ENCODE measurements around the gene HRCT1. TPM values are rescaled to one million over a fixed set of nuclear protein-coding genes. Genes with fewer than 3 reads are reported as not detected.
"Not testable (repeated sequence)": the region's sequence is repeated elsewhere in the genome, so short reads cannot be mapped to it uniquely, and the experiment has no call there.

HRCT1 gene
- polyA plus RNA-seq, 3 donors from 2014 or later, result not detected

- no peaks in the 10 kb centered on the region for H3K36me3 Mint-ChIP-seq
- peaks cover 0 to 1% (median 0%) of the 10 kb centered on the region in 6 donors for H3K9me3 Mint-ChIP-seq
- no peak within 1 kb of the TSS for H3K4me3 Mint-ChIP-seq
- no peak for DNase-seq
- H3K27ac Mint-ChIP-seq, result no peak within 1 kb of the TSS
- H3K4me1 Mint-ChIP-seq, result no peaks in the 10 kb centered on the region
- H3K27me3 Mint-ChIP-seq (ENCODE audit: low read depth in 3 of 3), result peaks cover 2 to 4% (median 2%) of the 10 kb centered on the region in 3 donors
These were observed 35.6 kb upstream of the HRCT1 start, which contains the start of gene OR13J1 for GRCh38 chr9:35870351-35870923. TSS of gene OR13J1 (minus strand) at chr9:35870401. CDS start at chr9:35870401, 0 bp downstream.

- Mint-ChIP-seq H3K27me3 (ENCODE audit: low read depth in 3 of 3) (peaks cover 2 to 4% (median 2%) of the 10 kb centered on the region in 3 donors), H3K36me3 (no peaks in the 10 kb centered on the region), H3K4me3 (no peak overlapping the region), H3K9me3 (peaks cover 0 to 1% (median 0%) of the 10 kb centered on the region in 6 donors), H3K27ac (no peak overlapping the region), H3K4me1 (no peaks in the 10 kb centered on the region)
- no peak for DNase-seq
These were observed 34.5 kb upstream of the HRCT1 start for GRCh38 chr9:35871545-35871944.

DNA sequence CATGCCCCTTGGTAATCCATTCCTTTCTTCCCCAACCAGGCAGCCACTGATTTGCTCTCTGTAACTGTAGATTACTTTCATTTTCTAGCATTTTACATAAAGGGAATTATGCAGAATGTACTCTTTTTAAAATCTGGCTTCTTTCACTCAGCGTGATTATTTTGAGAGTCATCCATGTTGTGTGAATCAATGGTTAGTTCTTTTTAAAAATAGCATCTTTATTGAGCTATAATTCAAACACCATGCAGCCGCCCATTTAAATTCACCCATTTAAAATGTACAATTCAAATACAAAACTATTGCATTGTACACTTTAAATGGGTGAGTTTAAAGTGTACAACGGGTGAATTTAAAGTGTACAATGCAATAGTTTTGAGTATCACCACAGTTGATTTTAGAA is 33.5 kb upstream of the HRCT1 start:
- H3K27me3 Mint-ChIP-seq (ENCODE audit: low read depth in 3 of 3), result peaks cover 2 to 10% (median 6%) of the 10 kb centered on the region in 3 donors
- DNase-seq, result no peak
- peaks cover 0 to 4% (median 2%) of the 10 kb centered on the region in 6 donors for H3K9me3 Mint-ChIP-seq
- H3K36me3 Mint-ChIP-seq, result no peaks in the 10 kb centered on the region
- no peaks in the 10 kb centered on the region for H3K4me1 Mint-ChIP-seq
- H3K27ac Mint-ChIP-seq, result no peak overlapping the region
- no peak overlapping the region for H3K4me3 Mint-ChIP-seq

GRCh38 chr9:35882263-35882848 is 23.6 kb upstream of the HRCT1 start:
- Mint-ChIP-seq H3K27me3 (ENCODE audit: low read depth in 3 of 3) (peaks cover 6 to 9% (median 8%) of the 10 kb centered on the region in 3 donors), H3K4me3 (no peak overlapping the region), H3K9me3 (peaks cover 0 to 6% (median 5%) of the 10 kb centered on the region in 6 donors), H3K27ac (no peak overlapping the region), H3K36me3 (peaks cover 0 to 4% (median 0%) of the 10 kb centered on the region in 3 donors), H3K4me1 (no peaks in the 10 kb centered on the region)
- peak; percentile 67 to 73 (median 68) for DNase-seq

DNA sequence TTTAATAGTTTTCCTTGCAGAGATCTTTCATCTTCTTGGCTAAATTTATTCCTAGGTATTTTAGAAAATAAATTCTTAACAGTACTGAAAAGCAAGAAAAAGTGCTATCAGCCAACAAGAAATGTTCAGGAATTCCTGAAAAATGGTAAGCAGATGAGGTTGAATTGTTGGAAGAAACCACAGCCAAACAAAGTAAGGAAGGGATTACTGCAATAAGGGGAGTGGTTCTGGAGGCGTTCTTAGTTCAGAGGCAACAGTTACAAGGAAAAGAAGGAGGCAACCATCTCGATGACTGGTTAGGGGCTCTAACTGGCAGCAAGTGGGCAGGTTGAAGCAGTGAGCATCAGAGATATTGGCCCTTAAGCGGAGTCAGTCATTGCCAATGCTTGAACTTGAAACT is 23.0 kb upstream of the HRCT1 start:
- no peak overlapping the region for H3K27ac Mint-ChIP-seq
- peaks cover 0 to 4% (median 0%) of the 10 kb centered on the region in 3 donors for H3K36me3 Mint-ChIP-seq
- DNase-seq, result no peak
- H3K9me3 Mint-ChIP-seq, result peaks cover 0 to under 1% (median 0%) of the 10 kb centered on the region in 6 donors
- H3K4me3 Mint-ChIP-seq, result no peak overlapping the region
- no peaks in the 10 kb centered on the region for H3K4me1 Mint-ChIP-seq
- H3K27me3 Mint-ChIP-seq (ENCODE audit: low read depth in 3 of 3), result peaks cover 2 to 10% (median 7%) of the 10 kb centered on the region in 3 donors

DNA sequence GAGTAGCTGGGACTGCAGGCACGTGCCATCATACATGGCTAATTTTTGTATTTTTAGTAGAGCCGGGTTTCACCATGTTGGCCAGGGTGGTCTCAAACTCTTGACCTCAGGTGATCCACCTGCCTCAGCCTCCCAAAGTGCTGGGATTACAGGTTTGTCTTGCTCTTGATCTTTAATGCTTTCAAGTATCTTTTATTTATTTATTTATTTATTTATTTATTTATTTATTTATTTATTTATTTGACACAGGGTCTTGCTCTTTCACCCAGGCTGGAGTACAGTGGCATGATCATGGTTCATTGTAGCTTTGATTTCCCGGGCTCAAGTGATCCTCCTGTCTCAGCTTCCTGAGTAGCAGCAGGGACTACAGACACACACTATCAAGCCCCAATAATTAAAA is 21.1 kb upstream of the HRCT1 start:
- H3K27ac Mint-ChIP-seq, H3K4me1 Mint-ChIP-seq: not testable (repeated sequence)

DNA sequence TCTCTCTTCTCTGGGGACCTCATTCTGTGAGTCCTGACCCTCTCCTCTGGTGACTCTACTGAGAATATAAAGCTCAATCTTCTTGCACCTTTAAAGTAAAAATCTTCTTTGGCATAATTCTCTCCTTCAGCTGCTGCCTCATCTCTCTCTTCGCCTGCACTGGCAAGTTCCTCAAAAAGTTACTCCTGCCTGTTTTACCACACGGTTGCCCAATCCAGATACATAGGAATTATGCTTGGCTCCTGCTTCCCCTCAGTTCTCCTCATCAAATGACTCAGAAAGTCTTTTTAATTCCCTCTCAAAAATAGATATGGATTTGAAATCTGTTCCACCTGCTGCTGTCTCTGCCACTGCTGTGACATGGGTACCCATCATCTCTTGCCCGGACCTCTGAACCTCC is 14.4 kb upstream of the HRCT1 start:
- peaks cover 0 to 1% (median 0%) of the 10 kb centered on the region in 6 donors for H3K9me3 Mint-ChIP-seq
- peaks cover 0 to 12% (median 4%) of the 10 kb centered on the region in 3 donors for H3K27me3 Mint-ChIP-seq (ENCODE audit: low read depth in 3 of 3)
- H3K36me3 Mint-ChIP-seq, result peaks cover 0 to 4% (median 0%) of the 10 kb centered on the region in 3 donors

More for the DNA sequence above, 21.1 kb upstream of the HRCT1 start:
- not testable (repeated sequence) for H3K36me3 Mint-ChIP-seq; DNase-seq; H3K4me3 Mint-ChIP-seq; H3K9me3 Mint-ChIP-seq; H3K27me3 Mint-ChIP-seq (ENCODE audit: low read depth in 3 of 3)

DNA sequence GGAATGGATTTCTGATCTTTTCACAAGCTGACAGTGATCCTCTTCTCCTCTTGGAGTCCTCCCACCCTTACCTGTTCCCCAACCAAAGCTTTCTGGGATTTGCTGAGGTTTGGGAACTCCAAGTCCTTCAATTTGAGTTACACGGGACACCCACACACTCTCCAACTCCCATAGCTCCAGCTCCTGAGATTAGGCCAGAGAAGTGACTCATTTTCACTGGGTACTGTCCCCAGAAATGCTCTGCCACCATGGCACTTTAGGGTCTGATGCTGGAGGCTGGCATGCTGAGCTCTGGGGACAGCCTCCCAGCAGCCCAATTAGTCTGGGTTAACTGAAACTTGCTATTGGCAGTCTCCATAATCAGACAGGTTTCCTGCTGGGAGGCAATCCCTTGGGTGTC is 14.0 kb upstream of the HRCT1 start:
- DNase-seq, result no peak
- no peak overlapping the region for H3K27ac Mint-ChIP-seq
- peaks cover 0 to 1% (median 0%) of the 10 kb centered on the region in 6 donors for H3K9me3 Mint-ChIP-seq
- peaks cover 0 to 12% (median 5%) of the 10 kb centered on the region in 3 donors for H3K27me3 Mint-ChIP-seq (ENCODE audit: low read depth in 3 of 3)
- no peaks in the 10 kb centered on the region for H3K4me1 Mint-ChIP-seq
- peaks cover 0 to 4% (median 0%) of the 10 kb centered on the region in 3 donors for H3K36me3 Mint-ChIP-seq
- H3K4me3 Mint-ChIP-seq, result no peak overlapping the region

More for the DNA sequence above, 14.4 kb upstream of the HRCT1 start:
- Mint-ChIP-seq H3K27ac (peak overlapping the region in 1 of 6 donors; percentile 4), H3K4me1 (no peaks in the 10 kb centered on the region), H3K4me3 (no peak overlapping the region)
- no peak for DNase-seq

DNA sequence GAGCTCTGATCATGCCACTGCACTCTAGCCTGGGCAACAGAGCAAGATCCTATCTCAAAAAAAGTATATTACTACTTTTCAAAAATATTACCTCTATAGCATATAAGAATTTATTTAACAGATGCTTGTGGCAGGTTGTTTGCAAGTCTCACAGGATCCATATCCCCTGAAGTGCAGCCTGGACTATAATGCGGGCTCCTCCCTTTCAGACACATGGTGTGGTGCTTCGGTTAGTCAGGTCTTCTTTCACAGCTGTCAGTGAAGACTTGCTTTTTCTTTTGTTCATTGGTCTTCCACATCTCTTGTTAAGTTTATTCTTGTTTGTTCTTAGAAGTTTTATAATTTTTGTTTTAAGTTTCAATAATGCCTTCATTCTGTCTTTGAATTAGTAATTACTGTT is 9.4 kb upstream of the HRCT1 start:
- Mint-ChIP-seq H3K4me3 (no peak overlapping the region), H3K4me1 (no peaks in the 10 kb centered on the region), H3K9me3 (no peaks in the 10 kb centered on the region), H3K27ac (no peak overlapping the region), H3K36me3 (peaks cover 0 to 3% (median 0%) of the 10 kb centered on the region in 3 donors), H3K27me3 (ENCODE audit: low read depth in 3 of 3) (peaks cover 2 to 9% (median 5%) of the 10 kb centered on the region in 3 donors)
- no peak for DNase-seq

GRCh38 chr9:35897376-35898099 is 8.5 kb upstream of the HRCT1 start:
- not testable (repeated sequence) for H3K36me3 Mint-ChIP-seq, H3K4me3 Mint-ChIP-seq, H3K4me1 Mint-ChIP-seq, DNase-seq, H3K9me3 Mint-ChIP-seq, H3K27ac Mint-ChIP-seq
- H3K27me3 Mint-ChIP-seq (ENCODE audit: low read depth in 3 of 3), result peaks cover 2 to 10% (median 9%) of the 10 kb centered on the region in 3 donors

DNA sequence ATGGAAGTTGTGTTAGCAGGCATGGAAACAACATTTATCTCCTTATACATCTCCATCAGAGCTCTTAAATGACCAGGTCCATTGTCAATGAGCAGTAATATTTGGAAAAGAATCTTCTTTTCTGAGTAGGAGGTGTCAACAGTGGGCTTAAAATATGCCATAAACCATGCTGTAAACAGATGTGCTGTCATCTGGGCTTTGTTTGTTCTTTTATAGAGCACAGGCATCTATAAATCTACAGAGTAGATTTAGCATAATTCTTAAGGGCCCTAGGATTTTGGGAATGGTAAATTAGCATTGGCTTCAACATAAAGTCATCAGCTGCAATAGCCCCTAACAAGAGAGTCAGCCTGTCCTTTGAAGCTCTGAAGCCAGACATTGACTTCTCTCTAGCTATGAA is 7.7 kb upstream of the HRCT1 start:
- DNase-seq, result no peak

DNA sequence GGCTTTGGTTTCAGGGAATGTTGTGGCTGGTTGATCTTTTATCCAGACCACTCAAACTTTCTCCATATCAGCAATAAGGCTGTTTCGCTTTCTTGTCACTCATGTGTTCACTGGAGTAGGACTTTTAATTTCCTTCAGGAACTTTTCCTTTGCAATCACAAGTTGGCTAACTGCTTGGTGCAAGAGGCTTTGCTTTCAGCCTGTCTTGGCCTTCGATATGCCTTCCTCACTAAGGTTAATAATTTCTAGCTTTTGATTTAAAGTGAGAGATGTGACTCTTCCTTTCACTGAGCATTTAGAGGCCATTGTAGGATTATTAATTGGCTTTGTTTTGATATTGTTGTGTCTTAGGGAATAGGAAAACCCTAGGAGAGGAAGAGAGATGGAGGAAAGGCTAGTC is 7.0 kb upstream of the HRCT1 start:
- peaks cover 2 to 10% (median 10%) of the 10 kb centered on the region in 3 donors for H3K27me3 Mint-ChIP-seq (ENCODE audit: low read depth in 3 of 3)
- no peaks in the 10 kb centered on the region for H3K9me3 Mint-ChIP-seq
- DNase-seq, result no peak
- H3K4me3 Mint-ChIP-seq, result no peak overlapping the region
- no peaks in the 10 kb centered on the region for H3K36me3 Mint-ChIP-seq
- H3K27ac Mint-ChIP-seq, result no peak overlapping the region
- no peaks in the 10 kb centered on the region for H3K4me1 Mint-ChIP-seq

More for the DNA sequence above, 7.7 kb upstream of the HRCT1 start:
- no peak overlapping the region for H3K4me3 Mint-ChIP-seq
- H3K9me3 Mint-ChIP-seq, result no peaks in the 10 kb centered on the region
- H3K4me1 Mint-ChIP-seq, result no peaks in the 10 kb centered on the region
- H3K27me3 Mint-ChIP-seq (ENCODE audit: low read depth in 3 of 3), result peaks cover 2 to 10% (median 9%) of the 10 kb centered on the region in 3 donors
- H3K36me3 Mint-ChIP-seq, result no peaks in the 10 kb centered on the region
- H3K27ac Mint-ChIP-seq, result no peak overlapping the region

DNA sequence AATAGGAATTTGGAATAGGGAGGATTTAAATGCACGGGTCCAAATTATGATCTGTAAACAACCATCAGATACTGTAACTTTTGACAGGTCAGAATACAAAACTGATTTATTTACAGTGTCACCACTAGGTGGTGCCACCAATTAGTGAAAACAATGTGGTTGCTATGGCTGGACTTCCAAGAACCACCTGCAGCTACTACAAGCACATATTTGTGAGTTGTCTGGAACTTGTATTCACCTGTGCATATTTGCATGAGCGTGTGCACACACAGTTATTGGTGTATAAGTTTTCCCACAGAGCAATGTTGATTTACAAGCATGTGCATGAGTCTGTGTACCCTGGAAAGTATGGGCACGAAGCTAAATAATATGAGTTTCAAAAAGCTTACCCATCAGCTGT is 3.0 kb upstream of the HRCT1 start:
- peak; percentile 9 to 29 (median 25) for DNase-seq
- Mint-ChIP-seq H3K27ac (no peak overlapping the region), H3K4me3 (no peak overlapping the region)

GRCh38 chr9:35904338-35904737 is 1.7 kb upstream of the HRCT1 start:
- DNase-seq, result no peak
- no peaks in the 10 kb centered on the region for H3K4me1 Mint-ChIP-seq
- H3K27ac Mint-ChIP-seq, result no peak overlapping the region
- no peaks in the 10 kb centered on the region for H3K36me3 Mint-ChIP-seq
- peaks cover 4 to 9% (median 6%) of the 10 kb centered on the region in 3 donors for H3K27me3 Mint-ChIP-seq (ENCODE audit: low read depth in 3 of 3)
- no peaks in the 10 kb centered on the region for H3K9me3 Mint-ChIP-seq
- no peak overlapping the region for H3K4me3 Mint-ChIP-seq

More for the DNA sequence above, 3.0 kb upstream of the HRCT1 start:
- H3K4me1 Mint-ChIP-seq, result no peaks in the 10 kb centered on the region
- H3K36me3 Mint-ChIP-seq, result no peaks in the 10 kb centered on the region
- peaks cover 4 to 9% (median 5%) of the 10 kb centered on the region in 3 donors for H3K27me3 Mint-ChIP-seq (ENCODE audit: low read depth in 3 of 3)
- no peaks in the 10 kb centered on the region for H3K9me3 Mint-ChIP-seq

Data from immature natural killer cell (primary cell).